Ascending aorta (tissue), 2 donors: ENCODE results near the gene DTL. TPM values are rescaled to one million over a fixed set of nuclear protein-coding genes. Genes with fewer than 3 reads are reported as not detected.

ENCODE experiments used
- DNase-seq, 2 donors: peaks; one replicate each; pipeline ENCODE4 v3.0.0-alpha.2; 2019; ENCODE audit warnings: low spot score in 2 of 2
- H3K27ac ChIP-seq, 2 donors: fragments of 200-600 bp; sonication (generic); one replicate each; pipeline ENCODE4 v1.5.1; 2016 to 2017; ENCODE audit warnings: mild to moderate bottlenecking in 1 of 2
- H3K27me3 ChIP-seq: fragments of 200-600 bp; sonication (generic); one replicate; pipeline ENCODE4 v1.5.1; 2017
- H3K36me3 ChIP-seq, 2 donors: fragments of 200-600 bp; sonication (generic); one replicate each; pipeline ENCODE4 v1.5.1; 2016
- H3K4me1 ChIP-seq, 2 donors: fragments of 200-600 bp; sonication (generic); one replicate each; pipeline ENCODE4 v1.5.1; 2016 to 2017; ENCODE audit warnings: mild to moderate bottlenecking in 1 of 2
- H3K4me3 ChIP-seq, 2 donors: fragments of 200-600 bp; sonication (generic); one replicate each; pipeline ENCODE4 v1.5.1; 2016 to 2017; ENCODE audit warnings: mild to moderate bottlenecking in 1 of 2
- H3K9me3 ChIP-seq, 2 donors: fragments of 200-600 bp; sonication (generic); one replicate each; pipeline ENCODE4 v1.5.1; 2016
- intact Hi-C: fragments of 100-400 bp; cut with DNase I; formaldehyde crosslinking; loops from one replicate; pipeline ENCODE4 v1.15.1; 2023
- total RNA-seq: library from RNA; depleted of rRNA; stranded (reverse); fragments of >200 nt; gene quantifications from one replicate; pipeline ENCODE4 v1.1.0, GENCODE V29; 2016
- TF ChIP-seq, protein P1 (sequence below), 3 experiments: fragments of 200-600 bp in 2 of 3; fragments of 450-650 bp in 1 of 3; sonication (generic) in 2 of 3; IDR thresholded peaks; one replicate each; pipeline ENCODE4 v1.5.1; 2016 to 2019; ENCODE audit warnings: antibody characterized with exemption in 3 of 3, mild to moderate bottlenecking in 1 of 3, moderate library complexity in 1 of 3

Gene DTL
- total RNA-seq, 1 donor from 2014 or later: not detected

DNA sequence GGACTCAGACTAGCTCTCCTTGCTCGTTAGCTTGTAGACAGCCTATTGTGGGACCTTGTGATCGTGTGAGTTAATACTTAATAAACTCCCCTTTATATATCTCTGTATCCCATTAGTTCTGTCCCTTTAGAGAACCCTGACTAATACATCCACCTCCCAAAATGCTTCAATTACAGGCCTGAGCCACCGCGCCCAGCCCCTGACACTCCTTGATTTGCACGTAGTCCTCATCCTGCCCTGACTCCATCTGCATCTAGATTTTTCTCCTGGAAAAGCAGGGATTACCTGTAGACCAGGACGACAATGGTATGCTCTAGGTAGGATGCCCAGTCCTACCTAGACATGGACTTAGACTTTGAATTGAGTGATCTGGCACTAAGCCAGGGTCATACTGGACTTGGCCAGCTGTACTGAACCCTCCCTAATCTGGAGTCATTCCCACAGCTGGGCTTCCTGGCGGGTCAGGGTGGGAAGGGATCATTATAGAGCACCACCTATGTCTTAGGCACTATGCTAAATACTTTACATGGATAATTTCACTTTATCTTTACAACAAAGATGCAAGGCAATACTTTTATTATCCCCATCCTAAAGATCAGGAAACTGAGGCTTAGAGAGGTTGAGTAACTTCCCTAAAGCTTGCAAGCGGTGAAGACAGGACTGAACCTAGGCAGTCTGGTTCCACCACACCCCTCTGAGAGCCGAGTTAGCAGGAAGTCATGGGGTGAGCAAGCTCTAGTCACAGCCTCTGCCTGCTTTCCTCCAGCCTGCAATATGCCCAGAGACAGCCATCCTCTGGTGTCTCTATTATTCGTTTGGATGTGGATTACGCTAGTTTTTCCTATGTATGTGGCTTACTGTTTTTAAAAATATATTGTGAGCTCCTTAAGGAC is 89.4 kb downstream of the DTL start:
- Histone ChIP-seq H3K27me3 (no peaks in the 10 kb centered on the region), H3K4me3 (no peak overlapping the region), H3K4me1 (no peaks in the 10 kb centered on the region), H3K27ac (no peak overlapping the region), H3K36me3 (no peaks in the 10 kb centered on the region), H3K9me3 (no peaks in the 10 kb centered on the region)
- intact Hi-C loops: no loop called here
- TF ChIP-seq, protein P1, sequence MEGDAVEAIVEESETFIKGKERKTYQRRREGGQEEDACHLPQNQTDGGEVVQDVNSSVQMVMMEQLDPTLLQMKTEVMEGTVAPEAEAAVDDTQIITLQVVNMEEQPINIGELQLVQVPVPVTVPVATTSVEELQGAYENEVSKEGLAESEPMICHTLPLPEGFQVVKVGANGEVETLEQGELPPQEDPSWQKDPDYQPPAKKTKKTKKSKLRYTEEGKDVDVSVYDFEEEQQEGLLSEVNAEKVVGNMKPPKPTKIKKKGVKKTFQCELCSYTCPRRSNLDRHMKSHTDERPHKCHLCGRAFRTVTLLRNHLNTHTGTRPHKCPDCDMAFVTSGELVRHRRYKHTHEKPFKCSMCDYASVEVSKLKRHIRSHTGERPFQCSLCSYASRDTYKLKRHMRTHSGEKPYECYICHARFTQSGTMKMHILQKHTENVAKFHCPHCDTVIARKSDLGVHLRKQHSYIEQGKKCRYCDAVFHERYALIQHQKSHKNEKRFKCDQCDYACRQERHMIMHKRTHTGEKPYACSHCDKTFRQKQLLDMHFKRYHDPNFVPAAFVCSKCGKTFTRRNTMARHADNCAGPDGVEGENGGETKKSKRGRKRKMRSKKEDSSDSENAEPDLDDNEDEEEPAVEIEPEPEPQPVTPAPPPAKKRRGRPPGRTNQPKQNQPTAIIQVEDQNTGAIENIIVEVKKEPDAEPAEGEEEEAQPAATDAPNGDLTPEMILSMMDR (IDR thresholded peaks at IDR 0.05): no peak
- DNase-seq: no peak

DNA sequence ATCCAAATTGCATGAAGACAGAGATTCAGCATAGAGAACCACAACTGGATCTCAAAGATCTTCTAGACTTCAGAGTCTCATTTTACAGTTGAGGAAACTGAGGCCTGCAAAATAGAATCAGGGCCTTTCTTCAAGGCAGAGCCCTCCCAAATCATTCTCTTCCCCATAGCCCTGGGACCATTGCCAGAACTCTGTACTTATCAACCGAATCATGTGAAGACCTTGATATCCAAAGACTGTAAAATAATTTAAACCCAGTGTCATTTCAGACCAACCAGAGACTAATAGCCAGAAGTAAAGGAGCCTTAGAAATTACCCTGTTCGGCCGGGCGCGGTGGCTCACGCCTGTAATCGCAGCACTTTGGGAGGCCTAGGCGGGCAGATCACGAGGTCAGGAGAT is 90.1 kb downstream of the DTL start:
- intact Hi-C loops: no loop called here
- no peaks in the 10 kb centered on the region for H3K9me3 ChIP-seq

DNA sequence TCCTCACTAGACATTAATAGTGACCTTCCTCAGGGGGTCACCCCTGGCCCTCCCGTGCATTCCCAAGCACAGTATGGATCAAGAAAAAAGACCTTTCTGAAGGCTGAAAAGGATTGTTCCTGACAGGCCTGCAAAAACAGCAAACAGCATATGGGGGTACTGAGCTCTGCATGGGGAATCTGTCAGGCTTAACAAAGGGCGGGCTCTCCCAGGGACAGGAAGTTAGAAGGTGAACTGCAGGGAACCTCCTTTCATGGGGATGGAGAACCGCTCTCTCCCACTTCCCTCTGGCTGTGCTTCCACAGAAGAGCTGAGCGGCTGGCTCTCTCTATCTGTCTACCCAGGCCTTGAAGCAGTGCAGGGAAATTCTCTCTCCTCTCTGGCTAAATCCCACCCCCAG is 91.7 kb downstream of the DTL start:
- H3K4me1 ChIP-seq: no peaks in the 10 kb centered on the region
- H3K27me3 ChIP-seq: no peaks in the 10 kb centered on the region
- H3K9me3 ChIP-seq: no peaks in the 10 kb centered on the region
- H3K36me3 ChIP-seq: no peaks in the 10 kb centered on the region
- TF ChIP-seq, protein P1 (IDR thresholded peaks at IDR 0.05): no peak
- H3K27ac ChIP-seq: no peak overlapping the region
- no peak overlapping the region for H3K4me3 ChIP-seq
- DNase-seq: no peak
- intact Hi-C loops: no loop called here

More for the DNA sequence above, 90.1 kb downstream of the DTL start:
- no peak overlapping the region for H3K27ac ChIP-seq
- H3K4me3 ChIP-seq: no peak overlapping the region
- no peaks in the 10 kb centered on the region for H3K4me1 ChIP-seq
- H3K27me3 ChIP-seq: no peaks in the 10 kb centered on the region
- H3K36me3 ChIP-seq: no peaks in the 10 kb centered on the region
- TF ChIP-seq, protein P1 (IDR thresholded peaks at IDR 0.05): no peak
- DNase-seq: no peak

DNA sequence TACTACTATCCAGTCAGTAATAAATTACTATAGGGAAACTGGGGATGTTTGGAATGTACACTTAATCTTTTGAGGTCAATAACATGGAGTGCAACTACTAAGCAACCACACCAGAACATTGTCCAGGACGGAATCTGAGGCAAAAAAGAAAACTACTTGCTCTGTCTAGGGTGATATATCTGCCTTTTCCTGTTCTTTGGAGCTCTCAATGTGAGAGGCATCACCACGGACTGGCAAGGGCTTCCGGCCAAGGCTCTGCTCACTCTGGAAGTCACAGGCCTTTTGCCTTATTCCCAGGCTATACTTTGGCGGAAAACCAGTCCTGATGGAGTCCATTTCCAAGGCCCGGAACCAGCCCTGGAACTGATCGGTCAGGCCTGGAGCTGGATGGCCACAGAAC is 94.2 kb downstream of the DTL start:
- TF ChIP-seq, protein P1 (IDR thresholded peaks at IDR 0.05): no peak
- Histone ChIP-seq H3K9me3 (no peaks in the 10 kb centered on the region), H3K27me3 (no peaks in the 10 kb centered on the region), H3K4me1 (no peaks in the 10 kb centered on the region), H3K36me3 (no peaks in the 10 kb centered on the region), H3K27ac (no peak overlapping the region), H3K4me3 (no peak overlapping the region)
- intact Hi-C loops: no loop called here
- DNase-seq: no peak

DNA sequence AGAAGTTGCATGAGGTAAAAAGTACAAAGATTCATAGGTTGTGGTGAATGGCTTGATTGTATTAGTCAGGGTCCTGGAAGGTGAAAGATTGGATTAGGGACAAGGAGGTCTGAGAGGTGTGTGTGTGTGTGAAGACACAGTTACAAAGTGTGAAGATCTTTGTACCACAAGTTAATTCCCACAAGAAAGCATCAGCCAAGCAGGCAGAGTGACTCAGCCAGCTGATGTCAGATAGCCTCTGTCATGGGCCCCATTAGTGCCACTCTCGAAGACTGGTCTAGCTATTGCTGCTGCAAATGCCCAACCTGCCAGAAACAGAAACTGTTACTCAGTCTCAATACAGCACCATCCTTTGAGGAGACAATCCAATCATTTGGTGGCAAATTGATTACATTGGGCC is 96.5 kb downstream of the DTL start:
- DNase-seq: no peak
- no peak overlapping the region for H3K27ac ChIP-seq
- TF ChIP-seq, protein P1 (IDR thresholded peaks at IDR 0.05): no peak
- H3K36me3 ChIP-seq: no peaks in the 10 kb centered on the region
- intact Hi-C loops: no loop called here
- H3K4me1 ChIP-seq: no peaks in the 10 kb centered on the region
- H3K4me3 ChIP-seq: no peak overlapping the region
- peaks cover 0 to 7% of the 10 kb centered on the region in 2 donors for H3K9me3 ChIP-seq
- H3K27me3 ChIP-seq: no peaks in the 10 kb centered on the region
